ENCODE data around the gene PPP1R37. TPM values are rescaled to one million over a fixed set of nuclear protein-coding genes. Genes with fewer than 3 reads are reported as not detected.

The PPP1R37 gene
- total RNA-seq, 2 experiments from 2014 or later = 21.1 to 21.7 TPM

- Mint-ChIP-seq H3K27ac (peak within 1 kb of the TSS; percentile 82), H3K4me3 (peak within 1 kb of the TSS; percentile 77), H3K9me3 (no peaks in the 10 kb centered on the region), H3K4me1 (peaks cover 54% of the 10 kb centered on the region), H3K27me3 (no peaks in the 10 kb centered on the region), H3K36me3 (ENCODE audit: low read depth) (peaks cover 7% of the 10 kb centered on the region)
- CTCF ChIA-PET = interaction anchor here (1.6 kb wide), 1 partner anchor 16 kb away, joined by 4 read pairs; no protein-coding TSS in a partner anchor
- POLR2A ChIA-PET = no interaction called here
- DNase-seq = peak; percentile 79
Observed at GRCh38 chr19:45076029-45076850, 16.7 kb upstream of the PPP1R37 start, which contains the start of gene ZNF296. Gene ZNF296, minus strand, starts transcription at chr19:45076478. Its CDS starts 105 bp downstream, at chr19:45076373.

DNA sequence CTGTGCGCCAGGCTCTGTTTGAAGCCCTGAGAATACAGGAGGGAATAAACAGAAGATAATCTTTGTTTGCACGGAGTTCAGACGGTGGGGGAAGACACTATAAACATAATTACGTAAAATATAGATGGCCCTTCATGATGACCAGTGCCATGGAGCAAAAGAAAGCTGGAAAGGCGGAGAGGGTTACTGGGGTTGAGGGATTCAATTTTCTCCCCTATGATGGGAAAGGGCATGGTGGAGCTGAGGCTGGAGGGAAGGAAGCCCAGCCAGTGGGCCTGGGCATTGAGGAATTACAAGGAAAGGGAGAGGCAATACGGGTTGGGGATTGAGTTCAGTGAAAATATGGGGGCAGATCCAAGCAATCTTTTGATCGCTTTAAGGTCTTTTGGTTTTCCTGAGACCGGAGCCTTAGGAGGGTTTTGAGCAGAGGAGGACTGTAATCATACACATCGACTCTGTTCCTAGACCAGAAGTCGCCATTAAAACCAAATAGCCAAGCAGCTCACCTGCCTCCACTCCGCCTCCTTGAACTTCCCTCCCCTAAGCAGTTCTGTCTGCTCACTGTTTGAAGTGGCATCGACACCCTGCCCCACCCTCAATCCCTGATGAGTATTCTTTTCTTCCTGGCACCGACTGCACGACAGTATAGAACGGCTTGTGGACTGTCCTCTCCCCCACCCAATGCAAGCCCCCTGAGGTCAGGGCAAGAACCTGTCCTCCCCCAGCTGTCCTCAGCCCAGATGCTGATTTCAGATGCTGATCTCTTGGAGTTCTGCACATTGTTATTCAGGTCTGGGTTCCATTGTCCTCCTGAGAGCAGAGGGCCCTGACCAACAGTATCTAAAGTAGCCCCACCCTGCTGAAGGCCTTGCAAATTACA is 15.9 kb upstream of the PPP1R37 start:
- Mint-ChIP-seq H3K27ac (peak overlapping the region; percentile 78), H3K4me3 (peak overlapping the region; percentile 77), H3K9me3 (no peaks in the 10 kb centered on the region), H3K4me1 (peaks cover 61% of the 10 kb centered on the region), H3K36me3 (ENCODE audit: low read depth) (peaks cover 15% of the 10 kb centered on the region), H3K27me3 (no peaks in the 10 kb centered on the region)
- CTCF ChIA-PET = interaction anchor here (1.6 kb wide), 1 partner anchor 17 kb away, joined by 4 read pairs; no protein-coding TSS in a partner anchor
- POLR2A ChIA-PET = no interaction called here
- DNase-seq = no peak

DNA sequence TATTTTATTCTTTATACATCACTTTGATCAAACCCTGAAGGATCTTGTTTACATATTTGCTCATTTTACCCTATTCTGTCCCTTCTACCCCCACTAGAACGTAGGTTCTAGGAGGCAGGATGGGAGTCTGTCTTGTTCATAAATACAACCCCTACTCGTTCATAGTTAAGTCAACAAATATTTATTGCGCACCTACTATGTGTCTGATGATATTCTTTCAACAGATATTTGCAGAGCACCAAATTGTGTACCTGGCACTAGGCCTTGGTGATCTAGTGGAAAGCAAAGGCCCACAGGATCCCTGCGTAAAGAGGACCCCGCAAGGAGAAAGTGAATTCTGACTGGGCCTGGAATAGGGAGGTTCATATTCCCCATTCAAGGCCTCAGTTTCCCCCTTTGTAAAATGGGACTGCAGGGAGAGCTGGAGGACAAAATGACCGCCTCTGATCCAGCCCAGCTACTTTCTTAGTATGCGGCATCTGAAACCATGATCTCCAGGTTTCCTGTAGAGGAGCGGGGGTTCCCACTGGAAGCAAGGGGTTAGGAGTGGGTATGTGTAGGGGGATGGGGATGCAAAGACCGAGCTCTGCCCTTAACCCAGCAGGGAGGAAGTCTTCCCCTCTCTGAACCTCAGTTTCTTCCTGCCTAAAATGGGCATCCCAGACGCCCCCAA is 14.5 kb upstream of the PPP1R37 start:
- H3K9me3 Mint-ChIP-seq = no peaks in the 10 kb centered on the region
- DNase-seq = no peak
- peak overlapping the region; percentile 99 for H3K4me3 Mint-ChIP-seq
- ChIA-PET POLR2A (interaction anchor here (1.9 kb wide), 1 partner anchor 13 kb away, joined by 6 read pairs; no protein-coding TSS in a partner anchor), CTCF (interaction anchor here (0.9 to 2.5 kb wide), 5 partner anchors 11 to 90 kb away, joined by 3 to 7 read pairs (median 3); partner anchors contain the start of genes CLASRP and PPP1R37)
- peaks cover 66% of the 10 kb centered on the region for H3K4me1 Mint-ChIP-seq
- no peaks in the 10 kb centered on the region for H3K27me3 Mint-ChIP-seq
- peaks cover 16% of the 10 kb centered on the region for H3K36me3 Mint-ChIP-seq (ENCODE audit: low read depth)
- peak overlapping the region; percentile 92 for H3K27ac Mint-ChIP-seq

- H3K27ac Mint-ChIP-seq = peak within 1 kb of the TSS; percentile 92
- no peaks in the 10 kb centered on the region for H3K27me3 Mint-ChIP-seq
- POLR2A ChIA-PET = interaction anchor here (0.6 to 1.9 kb wide), 2 partner anchors 12 to 44 kb away, joined by 3 to 6 read pairs; no protein-coding TSS in a partner anchor
- CTCF ChIA-PET = interaction anchor here (0.6 to 2.5 kb wide), 7 partner anchors 10 to 191 kb away, joined by 3 to 8 read pairs (median 3); partner anchors contain the start of genes CLASRP and PPP1R37
- H3K4me1 Mint-ChIP-seq = peaks cover 66% of the 10 kb centered on the region
- no peaks in the 10 kb centered on the region for H3K9me3 Mint-ChIP-seq
- H3K36me3 Mint-ChIP-seq (ENCODE audit: low read depth) = peaks cover 16% of the 10 kb centered on the region
- peak; percentile 78 for DNase-seq
- H3K4me3 Mint-ChIP-seq = peak within 1 kb of the TSS; percentile 99
Observed at GRCh38 chr19:45079063-45079910, 13.7 kb upstream of the PPP1R37 start, which contains the start of gene GEMIN7. Gene GEMIN7, plus strand, starts transcription at chr19:45079260. Its CDS starts 10,855 bp downstream, at chr19:45090115.

DNA sequence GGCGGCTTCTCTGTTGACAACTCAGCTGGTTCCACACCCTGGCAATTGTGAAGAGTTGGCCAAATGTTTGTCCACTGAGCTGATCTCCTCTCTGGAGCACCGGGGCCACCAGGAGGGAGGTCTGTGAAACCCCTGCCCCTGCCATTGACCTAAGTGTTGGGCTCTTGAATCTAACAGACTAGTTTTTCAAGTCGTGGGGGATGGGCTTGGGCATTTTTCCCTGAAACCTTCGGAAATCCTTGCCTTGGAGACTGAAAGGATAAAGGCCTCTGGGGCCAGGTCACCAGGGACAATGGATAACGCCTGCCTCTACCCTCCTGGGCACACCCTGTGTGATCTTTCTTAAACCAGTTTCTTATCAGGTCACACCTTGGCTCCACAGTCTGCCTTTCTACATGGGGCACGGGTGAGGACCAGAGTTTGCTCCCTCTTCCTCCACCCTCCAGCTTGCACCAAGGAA is 13.0 kb upstream of the PPP1R37 start:
- Mint-ChIP-seq H3K4me1 (peaks cover 60% of the 10 kb centered on the region), H3K27me3 (no peaks in the 10 kb centered on the region), H3K4me3 (peak overlapping the region; percentile 99), H3K9me3 (no peaks in the 10 kb centered on the region), H3K27ac (peak overlapping the region; percentile 92), H3K36me3 (ENCODE audit: low read depth) (peaks cover 16% of the 10 kb centered on the region)
- CTCF ChIA-PET = interaction anchor here (1.2 to 2.5 kb wide), 2 partner anchors 20 to 24 kb away, joined by 7 to 8 read pairs; no protein-coding TSS in a partner anchor
- POLR2A ChIA-PET = interaction anchor here (0.6 to 1.9 kb wide), 2 partner anchors 11 to 45 kb away, joined by 3 to 6 read pairs; no protein-coding TSS in a partner anchor
- DNase-seq = peak; percentile 24

- no peak overlapping the region for H3K4me3 Mint-ChIP-seq
- peaks cover 16% of the 10 kb centered on the region for H3K36me3 Mint-ChIP-seq (ENCODE audit: low read depth)
- ChIA-PET CTCF (interaction anchor here (1.1 kb wide), 1 partner anchor 60 kb away, joined by 3 read pairs; no protein-coding TSS in a partner anchor), POLR2A (no interaction called here)
- H3K9me3 Mint-ChIP-seq = no peaks in the 10 kb centered on the region
- no peak overlapping the region for H3K27ac Mint-ChIP-seq
- no peak for DNase-seq
- H3K4me1 Mint-ChIP-seq = peaks cover 46% of the 10 kb centered on the region
- H3K27me3 Mint-ChIP-seq = no peaks in the 10 kb centered on the region
Observed at GRCh38 chr19:45082170-45082569, 10.8 kb upstream of the PPP1R37 start.

DNA sequence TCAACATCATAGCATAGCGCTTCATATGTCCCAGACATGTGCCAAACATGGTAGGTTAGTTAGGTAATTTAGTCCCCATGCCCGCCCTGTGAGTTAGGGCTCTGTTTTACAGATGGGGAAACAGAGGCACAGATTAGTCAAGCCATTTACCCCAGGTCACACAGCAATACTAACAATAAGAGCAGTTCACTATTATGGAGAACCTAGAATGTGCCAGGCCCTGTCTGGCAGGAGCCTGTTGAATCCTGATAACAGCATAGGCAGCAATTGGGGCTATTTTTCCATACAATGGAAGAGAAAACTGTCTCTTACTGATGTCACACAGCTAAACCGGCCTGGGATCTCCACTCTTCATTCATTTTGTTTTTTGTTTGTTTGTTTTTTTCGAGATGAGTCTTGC is 6.5 kb upstream of the PPP1R37 start:
- Mint-ChIP-seq H3K4me3 (no peak overlapping the region), H3K4me1 (peaks cover 41% of the 10 kb centered on the region), H3K27me3 (no peaks in the 10 kb centered on the region), H3K9me3 (peaks cover 2% of the 10 kb centered on the region), H3K27ac (peak overlapping the region; percentile 72), H3K36me3 (ENCODE audit: low read depth) (peaks cover 30% of the 10 kb centered on the region)
- no peak for DNase-seq
- CTCF ChIA-PET = no interaction called here
- POLR2A ChIA-PET = no interaction called here

DNA sequence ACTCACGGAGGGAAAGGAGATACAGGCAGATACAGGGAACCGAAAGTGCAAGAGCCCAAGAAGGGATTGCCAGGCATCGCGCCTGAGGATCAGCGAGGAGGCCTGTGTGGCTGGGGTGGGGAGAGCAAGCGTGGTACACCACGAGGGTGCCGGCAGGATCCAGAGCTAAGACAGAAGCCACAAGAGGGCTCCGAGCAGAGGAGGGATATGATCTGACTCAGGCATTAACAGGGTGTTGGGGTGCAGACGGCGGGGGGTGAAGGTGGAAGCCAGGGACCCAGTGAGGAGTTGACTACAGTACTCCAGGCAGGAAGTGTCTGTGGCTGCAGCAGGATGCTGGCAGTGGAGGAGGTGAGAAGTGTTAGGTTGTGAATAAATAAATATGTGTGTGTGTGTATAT is 5.4 kb upstream of the PPP1R37 start:
- Mint-ChIP-seq H3K4me1 (peaks cover 38% of the 10 kb centered on the region), H3K27me3 (no peaks in the 10 kb centered on the region), H3K4me3 (peak overlapping the region; percentile 46), H3K27ac (peak overlapping the region; percentile 72), H3K36me3 (ENCODE audit: low read depth) (peaks cover 24% of the 10 kb centered on the region), H3K9me3 (peaks cover 2% of the 10 kb centered on the region)
- POLR2A ChIA-PET = no interaction called here
- peak; percentile 63 for DNase-seq
- CTCF ChIA-PET = interaction anchor here (0.6 to 1.5 kb wide), 4 partner anchors 11 to 314 kb away, joined by 3 to 5 read pairs (median 4); no protein-coding TSS in a partner anchor

DNA sequence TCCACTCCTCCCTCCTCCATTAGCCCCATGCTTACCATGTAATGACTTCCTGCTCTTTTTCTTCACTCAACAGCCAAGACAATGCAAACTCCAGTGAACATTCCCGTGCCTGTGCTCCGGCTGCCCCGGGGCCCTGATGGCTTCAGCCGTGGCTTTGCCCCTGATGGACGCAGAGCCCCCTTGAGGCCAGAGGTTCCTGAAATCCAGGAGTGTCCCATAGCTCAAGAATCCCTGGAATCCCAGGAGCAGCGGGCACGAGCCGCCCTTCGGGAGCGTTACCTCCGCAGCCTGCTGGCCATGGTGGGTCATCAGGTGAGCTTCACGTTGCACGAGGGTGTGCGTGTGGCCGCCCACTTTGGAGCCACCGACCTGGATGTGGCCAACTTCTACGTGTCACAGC is 2.9 kb upstream of the PPP1R37 start:
- Mint-ChIP-seq H3K4me3 (no peak overlapping the region), H3K27ac (no peak overlapping the region), H3K4me1 (peaks cover 55% of the 10 kb centered on the region), H3K36me3 (ENCODE audit: low read depth) (peaks cover 33% of the 10 kb centered on the region), H3K27me3 (no peaks in the 10 kb centered on the region), H3K9me3 (peaks cover 2% of the 10 kb centered on the region)
- no peak for DNase-seq
- POLR2A ChIA-PET = no interaction called here
- CTCF ChIA-PET = interaction anchor here (1.7 kb wide), 1 partner anchor 12 kb away, joined by 3 read pairs; the partner anchor contains the start of gene GEMIN7

DNA sequence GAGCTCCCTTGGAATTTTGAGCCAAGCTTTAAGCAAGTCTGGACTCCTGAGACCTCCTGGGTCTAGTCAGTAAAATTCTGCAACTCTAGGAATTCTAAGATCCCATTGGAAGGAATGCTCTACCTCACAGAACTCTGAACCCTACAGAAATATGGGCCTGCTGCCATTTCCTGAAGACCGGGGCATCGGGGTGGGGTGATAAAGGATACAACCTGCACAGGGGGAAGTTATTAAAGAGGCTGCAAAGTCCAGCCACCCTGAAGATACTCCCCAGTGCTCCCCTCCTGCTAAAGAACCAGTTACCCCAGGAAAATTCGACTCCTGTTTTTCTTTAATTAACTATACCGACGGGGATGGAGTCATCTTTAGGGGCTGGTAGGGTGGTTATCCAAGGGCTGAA is 2.4 kb upstream of the PPP1R37 start:
- Mint-ChIP-seq H3K4me3 (no peak overlapping the region), H3K36me3 (ENCODE audit: low read depth) (peaks cover 33% of the 10 kb centered on the region), H3K27me3 (no peaks in the 10 kb centered on the region), H3K9me3 (peaks cover 2% of the 10 kb centered on the region), H3K4me1 (peaks cover 61% of the 10 kb centered on the region), H3K27ac (no peak overlapping the region)
- POLR2A ChIA-PET = no interaction called here
- CTCF ChIA-PET = interaction anchor here (1.7 to 2.6 kb wide), 2 partner anchors 12 kb away, joined by 3 to 14 read pairs; partner anchors contain the start of gene GEMIN7
- no peak for DNase-seq

Data from activated CD4-positive, alpha-beta T cell treated with anti-CD3 and anti-CD28 coated beads, Interleukin-2, amount 10 ng/mL, durations not matched to agents 7 days and 5 days (primary cell).